ENCODE results near the gene CERS6. TPM values are rescaled to one million over a fixed set of nuclear protein-coding genes. Genes with fewer than 3 reads are reported as not detected.

The CERS6 gene
- total and polyA plus RNA-seq, 4 donors: 4.2 to 20.4 (median 10.1) TPM

- no peak for DNase-seq (ENCODE audit: low spot score)
- Histone ChIP-seq H3K4me1 (ENCODE audit: control insufficient read depth in 4 of 4, insufficient read depth in 4 of 4, low read length in 3 of 4) (peaks cover 2 to 4% (median 3%) of the 10 kb centered on the region in 4 donors), H3K36me3 (ENCODE audit: control insufficient read depth in 4 of 4, insufficient read depth in 3 of 4, low read depth in 1 of 4, low read length in 3 of 4) (no peaks in the 10 kb centered on the region), H3K9me3 (ENCODE audit: control insufficient read depth in 4 of 4, low read length in 3 of 4) (no peaks in the 10 kb centered on the region), H3K27me3 (ENCODE audit: control insufficient read depth in 4 of 4, insufficient read depth in 4 of 4, low read length in 3 of 4) (no peaks in the 10 kb centered on the region), H3K27ac (ENCODE audit: low read depth in 1 of 2, low read length in 2 of 2) (no peak overlapping the region), H3K9ac (ENCODE audit: low read depth in 1 of 2, low read length in 2 of 2) (no peak overlapping the region), H3K4me3 (ENCODE audit: low read depth in 1 of 3, low read length in 3 of 3) (no peak overlapping the region)
- TF ChIP-seq JUND (IDR thresholded peaks at IDR 0.05): no peak
- TF ChIP-seq REST (IDR thresholded peaks at IDR 0.05): no peak
- no peak for TF ChIP-seq HNF4G (IDR thresholded peaks at IDR 0.05)
- TF ChIP-seq MAX (IDR thresholded peaks at IDR 0.05): no peak
- TF ChIP-seq RXRA (IDR thresholded peaks at IDR 0.05): no peak
- TF ChIP-seq HNF4A (conservative IDR thresholded peaks at IDR 0.05): no peak
- TF ChIP-seq ZBTB33 (IDR thresholded peaks at IDR 0.05): no peak
- TF ChIP-seq FOXA1 (IDR thresholded peaks at IDR 0.05): no peak
- TF ChIP-seq GABPA (IDR thresholded peaks at IDR 0.05 in 1 of 2, conservative IDR thresholded peaks at IDR 0.05 in 1 of 2): no peak
- no peak for TF ChIP-seq ATF3 (IDR thresholded peaks at IDR 0.05)
- TF ChIP-seq YY1 (IDR thresholded peaks at IDR 0.05): no peak
- TF ChIP-seq RAD21 (IDR thresholded peaks at IDR 0.05): no peak
- no peak for TF ChIP-seq TAF1 (conservative IDR thresholded peaks at IDR 0.05)
- TF ChIP-seq NR2F2 (IDR thresholded peaks at IDR 0.05): no peak
- no peak for TF ChIP-seq EGR1 (IDR thresholded peaks at IDR 0.05; ENCODE audit: low read depth in 2 of 2)
- no peak for TF ChIP-seq FOXA2 (IDR thresholded peaks at IDR 0.05)
- no peak for TF ChIP-seq CTCF (IDR thresholded peaks at IDR 0.05; ENCODE audit: low read depth, low read length, missing input control)
- no peak for TF ChIP-seq SP1 (IDR thresholded peaks at IDR 0.05)
- WGBS: 50% methylated on average over 1 of the region's 1 CpG
These were observed 319.8 kb downstream of the CERS6 start for GRCh38 chr2:168775837-168776236.

All from liver (tissue), 9 donors.